Measurements from ENCODE around the gene CACNA2D3.

CACNA2D3 gene

GRCh38 chr3:54772051-54772450, 649.7 kb downstream of the CACNA2D3 start:
- H3K27ac ChIP-seq (ENCODE audit: low read depth, low read length), result no peak overlapping the region
- no peaks in the 10 kb centered on the region for H3K79me2 ChIP-seq (ENCODE audit: insufficient read depth, low read length)
- H3K9ac ChIP-seq (ENCODE audit: low read length), result no peak overlapping the region
- TF ChIP-seq CTCF (IDR thresholded peaks at IDR 0.05; ENCODE audit: insufficient read depth, low read length, poor library complexity, severe bottlenecking) (no peak), EZH2phosphoT487 (conservative IDR thresholded peaks at IDR 0.05; ENCODE audit: low read length) (no peak)
- H3F3A ChIP-seq (ENCODE audit: insufficient read depth), result no peaks in the 10 kb centered on the region
- H3K9me2 ChIP-seq (replicated peaks; ENCODE audit: insufficient read depth, low read length), result no peaks in the 10 kb centered on the region
- H3K4me2 ChIP-seq (ENCODE audit: low read depth, low read length, poor library complexity, severe bottlenecking), result no peak overlapping the region
- no peaks in the 10 kb centered on the region for H3K27me3 ChIP-seq (ENCODE audit: low read length)
- no peak overlapping the region for H3K4me3 ChIP-seq (ENCODE audit: insufficient read depth, low read length, poor library complexity, severe bottlenecking)
- H3K9me3 ChIP-seq (ENCODE audit: insufficient read depth, low read length), result no peaks in the 10 kb centered on the region
- no peaks in the 10 kb centered on the region for H3K36me3 ChIP-seq (ENCODE audit: low read length)
- H2AFZ ChIP-seq (ENCODE audit: low read depth, low read length, severe bottlenecking), result no peak overlapping the region
- no peaks in the 10 kb centered on the region for H4K20me1 ChIP-seq (ENCODE audit: low read depth, low read length)

GRCh38 chr3:54772746-54773145, 650.4 kb downstream of the CACNA2D3 start:
- no peak overlapping the region for H3K4me3 ChIP-seq (ENCODE audit: insufficient read depth, low read length, poor library complexity, severe bottlenecking)
- H3K9me2 ChIP-seq (replicated peaks; ENCODE audit: insufficient read depth, low read length), result no peaks in the 10 kb centered on the region
- H3K9me3 ChIP-seq (ENCODE audit: insufficient read depth, low read length), result no peaks in the 10 kb centered on the region
- H3K36me3 ChIP-seq (ENCODE audit: low read length), result no peaks in the 10 kb centered on the region
- no peak overlapping the region for H3K4me2 ChIP-seq (ENCODE audit: low read depth, low read length, poor library complexity, severe bottlenecking)
- no peaks in the 10 kb centered on the region for H3K79me2 ChIP-seq (ENCODE audit: insufficient read depth, low read length)
- no peaks in the 10 kb centered on the region for H3K27me3 ChIP-seq (ENCODE audit: low read length)
- H2AFZ ChIP-seq (ENCODE audit: low read depth, low read length, severe bottlenecking), result no peak overlapping the region
- no peaks in the 10 kb centered on the region for H4K20me1 ChIP-seq (ENCODE audit: low read depth, low read length)
- H3K27ac ChIP-seq (ENCODE audit: low read depth, low read length), result no peak overlapping the region
- no peaks in the 10 kb centered on the region for H3F3A ChIP-seq (ENCODE audit: insufficient read depth)
- TF ChIP-seq CTCF (IDR thresholded peaks at IDR 0.05; ENCODE audit: insufficient read depth, low read length, poor library complexity, severe bottlenecking) (no peak), EZH2phosphoT487 (conservative IDR thresholded peaks at IDR 0.05; ENCODE audit: low read length) (no peak)
- no peak overlapping the region for H3K9ac ChIP-seq (ENCODE audit: low read length)

- Histone ChIP-seq H3F3A (ENCODE audit: insufficient read depth) (no peaks in the 10 kb centered on the region), H3K9me2 (replicated peaks; ENCODE audit: insufficient read depth, low read length) (no peaks in the 10 kb centered on the region), H3K36me3 (ENCODE audit: low read length) (no peaks in the 10 kb centered on the region), H3K79me2 (ENCODE audit: insufficient read depth, low read length) (no peaks in the 10 kb centered on the region), H2AFZ (ENCODE audit: low read depth, low read length, severe bottlenecking) (no peak overlapping the region), H3K4me2 (ENCODE audit: low read depth, low read length, poor library complexity, severe bottlenecking) (no peak overlapping the region), H3K9me3 (ENCODE audit: insufficient read depth, low read length) (no peaks in the 10 kb centered on the region), H4K20me1 (ENCODE audit: low read depth, low read length) (no peaks in the 10 kb centered on the region), H3K27ac (ENCODE audit: low read depth, low read length) (no peak overlapping the region), H3K9ac (ENCODE audit: low read length) (no peak overlapping the region), H3K4me3 (ENCODE audit: insufficient read depth, low read length, poor library complexity, severe bottlenecking) (no peak overlapping the region), H3K27me3 (ENCODE audit: low read length) (no peaks in the 10 kb centered on the region)
- TF ChIP-seq EZH2phosphoT487 (conservative IDR thresholded peaks at IDR 0.05; ENCODE audit: low read length), result no peak
- TF ChIP-seq CTCF (IDR thresholded peaks at IDR 0.05; ENCODE audit: insufficient read depth, low read length, poor library complexity, severe bottlenecking), result no peak
Measured at GRCh38 chr3:54773271-54773670, 650.9 kb downstream of the CACNA2D3 start.

Measured in SU-DHL-6 (cell line).